GM10266 (cell line): ENCODE data around the gene SPTBN2.
A peak's percentile ranks its signal among the peaks of the same experiment; 100 is the strongest.
"Not testable (repeated sequence)": the region's sequence is repeated elsewhere in the genome, so short reads cannot be mapped to it uniquely, and the experiment has no call there.

Experiments
- DNase-seq: peaks from one replicate; pipeline ENCODE4 v3.0.0; 2012; ENCODE audit errors: extremely low spot score
- TF ChIP-seq, protein P1 (sequence below): IDR thresholded peaks from 2 replicates; pipeline ENCODE4 v1.5.1; 2012; ENCODE audit warnings: mild to moderate bottlenecking, low read depth; ENCODE audit not compliant: control insufficient read depth, insufficient read depth; ENCODE audit errors: missing control alignments

SPTBN2 gene

DNA sequence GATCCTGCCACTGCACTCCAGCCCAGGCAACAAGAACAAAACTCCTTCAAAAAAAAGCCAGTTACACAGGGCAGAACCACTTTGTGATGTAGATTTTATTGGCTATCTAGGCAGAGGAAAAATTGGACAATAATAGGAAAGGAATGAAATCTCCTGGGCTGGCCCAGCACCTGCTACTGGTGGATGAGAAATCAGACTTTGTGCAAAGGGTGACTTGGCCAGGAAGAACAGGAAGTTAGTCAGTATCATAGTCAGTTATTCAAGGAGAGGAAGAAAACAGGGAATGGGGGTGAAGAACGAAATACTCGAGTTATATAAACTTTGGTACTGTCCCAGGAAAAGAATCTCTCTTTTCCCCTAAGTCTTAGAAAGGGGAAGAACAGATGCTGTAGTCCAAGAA, 11.0 kb upstream of the SPTBN2 start:
- TF ChIP-seq, protein P1, sequence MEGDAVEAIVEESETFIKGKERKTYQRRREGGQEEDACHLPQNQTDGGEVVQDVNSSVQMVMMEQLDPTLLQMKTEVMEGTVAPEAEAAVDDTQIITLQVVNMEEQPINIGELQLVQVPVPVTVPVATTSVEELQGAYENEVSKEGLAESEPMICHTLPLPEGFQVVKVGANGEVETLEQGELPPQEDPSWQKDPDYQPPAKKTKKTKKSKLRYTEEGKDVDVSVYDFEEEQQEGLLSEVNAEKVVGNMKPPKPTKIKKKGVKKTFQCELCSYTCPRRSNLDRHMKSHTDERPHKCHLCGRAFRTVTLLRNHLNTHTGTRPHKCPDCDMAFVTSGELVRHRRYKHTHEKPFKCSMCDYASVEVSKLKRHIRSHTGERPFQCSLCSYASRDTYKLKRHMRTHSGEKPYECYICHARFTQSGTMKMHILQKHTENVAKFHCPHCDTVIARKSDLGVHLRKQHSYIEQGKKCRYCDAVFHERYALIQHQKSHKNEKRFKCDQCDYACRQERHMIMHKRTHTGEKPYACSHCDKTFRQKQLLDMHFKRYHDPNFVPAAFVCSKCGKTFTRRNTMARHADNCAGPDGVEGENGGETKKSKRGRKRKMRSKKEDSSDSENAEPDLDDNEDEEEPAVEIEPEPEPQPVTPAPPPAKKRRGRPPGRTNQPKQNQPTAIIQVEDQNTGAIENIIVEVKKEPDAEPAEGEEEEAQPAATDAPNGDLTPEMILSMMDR: no peak
- no peak for DNase-seq

- TF ChIP-seq, protein P1: no peak
- DNase-seq: no peak
Measured at GRCh38 chr11:66734215-66734614, 5.2 kb upstream of the SPTBN2 start.

- no peak for DNase-seq
- TF ChIP-seq, protein P1: no peak
Measured at GRCh38 chr11:66729447-66729846, 431 bp upstream of the SPTBN2 start.

DNA sequence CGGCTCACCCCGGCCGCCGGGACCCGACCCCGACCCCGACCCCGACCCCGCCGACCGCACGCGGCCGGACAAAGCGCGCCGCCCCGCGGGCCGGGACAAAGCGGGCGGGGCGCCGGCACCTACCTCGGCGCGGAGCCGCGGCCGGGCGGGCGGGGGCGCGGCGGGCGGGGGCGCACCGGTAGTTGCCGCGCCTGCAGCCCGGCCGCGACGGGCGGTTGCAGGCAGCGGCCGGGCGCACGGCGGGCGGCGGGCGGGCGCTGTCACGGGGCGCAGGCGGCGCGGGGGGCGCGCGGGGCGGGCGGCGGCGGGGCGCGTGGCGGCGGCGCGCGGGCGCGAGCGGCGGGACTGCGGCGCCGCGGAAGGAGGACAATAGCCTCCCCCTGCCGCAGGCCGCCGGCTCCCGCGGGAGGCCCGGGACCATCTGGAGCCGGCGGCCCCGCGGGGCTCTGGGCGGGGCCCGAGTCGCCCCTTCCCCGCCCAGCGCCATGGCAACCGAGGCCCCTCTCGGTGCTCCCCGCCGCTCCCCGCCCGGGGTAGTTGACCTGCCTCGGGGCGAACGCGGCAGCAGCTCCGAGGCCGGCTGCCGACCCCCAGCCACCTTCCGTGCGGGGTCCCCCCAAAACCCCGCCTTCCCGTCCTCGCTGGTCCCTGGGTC, 851 bp downstream of the SPTBN2 start:
- DNase-seq: peak; percentile 71

GRCh38 chr11:66727282-66728037, 1.6 kb downstream of the SPTBN2 start:
- peak; percentile 65 for DNase-seq
- TF ChIP-seq, protein P1: no peak

More for the DNA sequence above, 851 bp downstream of the SPTBN2 start:
- TF ChIP-seq, protein P1: no peak

DNA sequence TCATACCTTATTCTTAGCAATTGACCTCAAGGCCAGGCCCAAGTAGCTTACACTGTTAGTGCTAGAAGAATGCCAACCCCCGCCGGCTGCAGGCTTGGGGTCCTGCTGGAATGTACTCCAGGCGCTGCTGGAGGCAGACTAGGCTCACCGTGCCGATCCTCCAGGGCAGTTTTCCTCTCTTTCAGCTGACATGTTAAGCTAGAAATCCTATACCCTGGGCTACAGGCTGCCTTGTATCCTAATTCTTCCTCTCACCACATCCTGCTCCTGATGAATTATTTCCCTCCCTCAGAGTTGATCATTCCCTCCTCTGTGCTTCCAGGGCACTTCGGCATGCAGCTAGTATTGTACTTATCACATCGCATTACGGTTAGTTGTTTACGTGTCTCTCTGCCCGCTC, 3.4 kb downstream of the SPTBN2 start:
- TF ChIP-seq, protein P1: no peak
- DNase-seq: no peak

DNA sequence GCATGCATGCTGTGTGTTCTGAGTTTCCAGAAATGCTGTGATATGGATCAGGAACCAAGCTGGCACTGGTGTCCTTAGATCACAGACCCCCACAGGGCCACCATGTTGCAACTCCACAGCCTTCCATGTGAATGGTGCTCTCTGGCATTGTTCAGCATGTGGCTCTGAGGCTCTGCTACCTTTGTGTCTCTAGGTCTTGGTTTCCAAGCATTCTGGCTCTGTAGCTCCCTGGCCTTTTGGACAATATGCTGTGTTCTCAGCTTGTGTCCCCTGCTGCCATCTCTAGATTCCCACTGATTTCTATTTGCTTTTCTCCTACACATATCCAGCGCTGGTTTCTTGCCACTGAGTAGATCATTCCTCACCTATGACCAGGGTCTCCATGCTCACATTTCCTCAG, 3.9 kb downstream of the SPTBN2 start:
- DNase-seq: no peak
- TF ChIP-seq, protein P1: no peak

GRCh38 chr11:66724167-66724566, 4.8 kb downstream of the SPTBN2 start:
- not testable (repeated sequence) for DNase-seq
